Mesenchymal stem cell (in vitro differentiated cells and primary cell): ENCODE measurements around the gene CA11.

Source experiments
- DNase-seq: peaks from one replicate; pipeline ENCODE4 v3.0.0-alpha.2; 2013
- H2AFZ ChIP-seq: one replicate; pipeline ENCODE4 v1.6.1; 2013; ENCODE audit warnings: low read depth, mild to moderate bottlenecking, control low read depth, inconsistent platforms, low read length, moderate library complexity
- H2AK5ac ChIP-seq: 2 replicates; pipeline ENCODE4 v1.6.1; 2013; ENCODE audit warnings: low read length, moderate library complexity, mild to moderate bottlenecking, inconsistent platforms; ENCODE audit not compliant: severe bottlenecking
- H2BK120ac ChIP-seq: one replicate; pipeline ENCODE4 v1.6.1; 2013; ENCODE audit warnings: low read depth, mild to moderate bottlenecking, inconsistent platforms, low read length, moderate library complexity
- H2BK12ac ChIP-seq, 2 experiments: one replicate each; pipeline ENCODE4 v1.6.1; 2013; ENCODE audit warnings: inconsistent platforms in 2 of 2, low read length in 2 of 2, mild to moderate bottlenecking in 2 of 2, moderate library complexity in 2 of 2, control low read depth in 1 of 2
- H2BK15ac ChIP-seq: one replicate; pipeline ENCODE4 v1.6.1; 2013; ENCODE audit warnings: mild to moderate bottlenecking, low read depth, inconsistent platforms; ENCODE audit not compliant: poor library complexity, severe bottlenecking
- H2BK5ac ChIP-seq: 2 replicates; pipeline ENCODE4 v1.6.1; 2013; ENCODE audit warnings: low read depth, mild to moderate bottlenecking, low read length, control low read depth, inconsistent platforms; ENCODE audit not compliant: poor library complexity, severe bottlenecking
- H3K14ac ChIP-seq, 2 experiments: one replicate each; pipeline ENCODE4 v1.6.1; 2013; ENCODE audit warnings: inconsistent platforms in 2 of 2, low read length in 2 of 2, control low read depth in 1 of 2, mild to moderate bottlenecking in 1 of 2, moderate library complexity in 1 of 2
- H3K18ac ChIP-seq, 2 experiments: one replicate each; pipeline ENCODE4 v1.6.1; 2013; ENCODE audit warnings: inconsistent platforms in 2 of 2, low read length in 2 of 2, control low read depth in 1 of 2, low read depth in 1 of 2, mild to moderate bottlenecking in 1 of 2
- H3K23ac ChIP-seq, 2 experiments: one replicate each; pipeline ENCODE4 v1.6.1; 2013; ENCODE audit warnings: inconsistent platforms in 2 of 2, low read length in 2 of 2, mild to moderate bottlenecking in 2 of 2, moderate library complexity in 2 of 2, control low read depth in 1 of 2
- H3K27ac ChIP-seq: 2 replicates; pipeline ENCODE4 v1.5.1; 2013; ENCODE audit warnings: mild to moderate bottlenecking, moderate library complexity, low read length, control low read depth, inconsistent platforms; ENCODE audit not compliant: poor library complexity, severe bottlenecking
- H3K27me3 ChIP-seq, 2 experiments: 2 replicates each; pipeline versions ENCODE4 v1.6.1 to v1.7.0; 2013; ENCODE audit warnings: low read length in 2 of 2, mild to moderate bottlenecking in 2 of 2, moderate library complexity in 2 of 2, control low read depth in 1 of 2, inconsistent platforms in 1 of 2; ENCODE audit not compliant: control insufficient read depth in 1 of 2, insufficient read depth in 1 of 2
- H3K36me3 ChIP-seq, 2 experiments: 2 replicates each; pipeline versions ENCODE4 v1.6.1 to v1.7.0; 2013; ENCODE audit warnings: low read length in 2 of 2, control low read depth in 1 of 2, inconsistent platforms in 1 of 2, low read depth in 1 of 2, mild to moderate bottlenecking in 1 of 2; ENCODE audit not compliant: insufficient read depth in 2 of 2, control insufficient read depth in 1 of 2
- H3K4ac ChIP-seq, 2 experiments: one replicate each; pipeline ENCODE4 v1.6.1; 2013; ENCODE audit warnings: inconsistent platforms in 2 of 2, low read length in 2 of 2, mild to moderate bottlenecking in 2 of 2, moderate library complexity in 2 of 2, control low read depth in 1 of 2, low read depth in 1 of 2
- H3K4me1 ChIP-seq: 2 replicates; pipeline ENCODE4 v1.6.1; 2013; ENCODE audit warnings: low read depth, low read length, control low read depth; ENCODE audit not compliant: control insufficient read depth, insufficient read depth
- H3K4me2 ChIP-seq: 2 replicates; pipeline ENCODE4 v1.6.1; 2013; ENCODE audit warnings: low read length, mild to moderate bottlenecking, inconsistent platforms; ENCODE audit not compliant: poor library complexity, severe bottlenecking
- H3K4me3 ChIP-seq, 2 experiments: 2 replicates each; pipeline versions ENCODE4 v1.5.1 to v1.7.0; 2013; ENCODE audit warnings: low read length in 2 of 2, mild to moderate bottlenecking in 2 of 2, control low read depth in 1 of 2, low read depth in 1 of 2; ENCODE audit not compliant: insufficient read depth in 1 of 2
- H3K79me1 ChIP-seq: replicated peaks from 2 replicates; pipeline ENCODE4 v1.6.1; 2013; ENCODE audit warnings: mild to moderate bottlenecking, control low read depth, low read length, inconsistent platforms; ENCODE audit not compliant: poor library complexity, severe bottlenecking
- H3K9ac ChIP-seq: 2 replicates; pipeline ENCODE4 v1.7.0; 2013; ENCODE audit warnings: mild to moderate bottlenecking, low read length, moderate library complexity
- H3K9me3 ChIP-seq: 2 replicates; pipeline ENCODE4 v1.7.0; 2013; ENCODE audit warnings: mild to moderate bottlenecking, low read length; ENCODE audit not compliant: control insufficient read depth
- H4K8ac ChIP-seq: one replicate; pipeline ENCODE4 v1.6.1; 2013; ENCODE audit warnings: inconsistent platforms, mild to moderate bottlenecking, low read length, moderate library complexity
- H4K91ac ChIP-seq: one replicate; pipeline ENCODE4 v1.6.1; 2013; ENCODE audit warnings: mild to moderate bottlenecking, low read length, inconsistent platforms
- WGBS: methylation state at CpG from one replicate; pipeline ENCODE4 v1.1.7; 2013; ENCODE audit warnings: mixed read lengths; 5-methylcytosine and 5-hydroxymethylcytosine counted together

The CA11 gene

DNA sequence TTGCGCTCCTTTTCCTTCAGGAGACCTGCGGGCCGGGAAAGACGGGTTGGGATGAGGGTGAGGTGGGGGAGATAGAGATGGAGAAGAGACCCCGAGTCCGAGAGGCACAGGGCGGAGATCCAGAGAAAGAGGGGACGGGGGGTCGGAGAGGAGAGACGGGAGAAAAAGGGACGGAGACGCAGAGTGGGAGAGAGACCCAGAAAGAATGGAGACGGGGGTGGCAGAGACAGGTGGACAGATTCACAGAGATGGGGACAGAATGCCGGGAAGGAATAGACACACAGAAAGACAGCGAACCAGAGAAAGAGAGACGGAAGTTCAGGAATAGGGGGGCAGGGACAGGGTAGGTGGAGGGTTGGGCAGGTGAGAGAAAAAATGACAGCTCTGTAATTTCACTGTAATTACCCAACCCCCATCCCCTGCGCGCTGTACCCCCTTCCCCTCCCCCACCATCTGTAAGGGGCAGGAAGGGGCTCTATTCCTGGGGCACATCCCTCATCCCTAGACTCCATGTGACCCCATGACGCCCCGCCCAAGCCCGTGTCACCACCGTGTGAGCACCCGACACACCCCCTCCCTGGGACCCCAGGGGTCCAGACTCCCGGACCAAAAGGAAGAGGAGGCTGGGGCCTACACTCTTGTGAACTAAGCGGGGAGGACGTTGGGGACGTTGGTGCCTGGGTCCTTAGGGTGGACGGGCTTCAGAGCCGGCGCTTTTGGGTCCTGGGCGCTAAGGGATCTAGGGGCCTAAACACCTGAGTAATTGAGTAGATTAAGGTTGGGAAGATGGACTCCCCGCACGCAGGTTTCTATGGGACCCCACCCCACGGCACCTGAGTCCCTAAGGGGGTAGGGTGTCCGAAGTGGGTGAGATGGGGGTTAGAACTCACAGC is 9.8 kb downstream of the CA11 start:
- Histone ChIP-seq H4K8ac (peak overlapping the region; percentile 77), H3K23ac (no peak overlapping the region), H4K91ac (peak overlapping the region; percentile 45), H3K27ac (no peak overlapping the region), H2AK5ac (no peak overlapping the region), H3K36me3 (peaks cover 4 to 14% of the 10 kb centered on the region in 2 experiments), H3K9ac (peak overlapping the region; percentile 99), H2BK5ac (no peak overlapping the region), H3K4ac (peak overlapping the region; percentile 18 to 53), H3K4me3 (peak overlapping the region; percentile 68 to 81), H2BK120ac (peak overlapping the region; percentile 57), H3K18ac (peak overlapping the region; percentile 48 to 70), H3K4me1 (peaks cover 37% of the 10 kb centered on the region), H2BK15ac (peak overlapping the region; percentile 74), H3K79me1 (no peaks in the 10 kb centered on the region), H3K9me3 (no peaks in the 10 kb centered on the region), H3K4me2 (peak overlapping the region; percentile 72), H3K27me3 (peaks cover 0 to 7% of the 10 kb centered on the region in 2 experiments), H2BK12ac (peak overlapping the region; percentile 38 to 79), H2AFZ (peak overlapping the region; percentile 73), H3K14ac (peak overlapping the region; percentile 58 to 83)
- DNase-seq: no peak
- WGBS: 9% methylated on average over 32 of the region's 35 CpGs

- peaks cover 12 to 18% of the 10 kb centered on the region in 2 experiments for H3K36me3 ChIP-seq
- peaks cover 0 to 7% of the 10 kb centered on the region in 2 experiments for H3K27me3 ChIP-seq
- H3K23ac ChIP-seq: no peak overlapping the region
- H4K91ac ChIP-seq: peak overlapping the region; percentile 89
- H2AFZ ChIP-seq: peak overlapping the region; percentile 73
- H3K4ac ChIP-seq: peak overlapping the region; percentile 65 to 77
- H4K8ac ChIP-seq: peak overlapping the region; percentile 77
- no peaks in the 10 kb centered on the region for H3K79me1 ChIP-seq
- peak overlapping the region; percentile 68 for H2BK5ac ChIP-seq
- H2BK120ac ChIP-seq: peak overlapping the region; percentile 97
- H3K9me3 ChIP-seq: no peaks in the 10 kb centered on the region
- H3K4me1 ChIP-seq: peaks cover 43% of the 10 kb centered on the region
- H3K27ac ChIP-seq: peak overlapping the region; percentile 56
- H3K14ac ChIP-seq: no peak overlapping the region
- peak overlapping the region; percentile 74 for H2BK15ac ChIP-seq
- H3K4me3 ChIP-seq: peak overlapping the region; percentile 68 to 81
- H3K4me2 ChIP-seq: peak overlapping the region; percentile 72
- 2% methylated on average over 63 of the region's 67 CpGs for WGBS
- no peak for DNase-seq
- H2AK5ac ChIP-seq: peak overlapping the region; percentile 97
- peak overlapping the region; percentile 99 for H3K9ac ChIP-seq
- H2BK12ac ChIP-seq: peak overlapping the region; percentile 38 to 95
- peak overlapping the region; percentile 95 to 97 for H3K18ac ChIP-seq
These were observed 10.6 kb downstream of the CA11 start for GRCh38 chr19:48635263-48635965.

DNA sequence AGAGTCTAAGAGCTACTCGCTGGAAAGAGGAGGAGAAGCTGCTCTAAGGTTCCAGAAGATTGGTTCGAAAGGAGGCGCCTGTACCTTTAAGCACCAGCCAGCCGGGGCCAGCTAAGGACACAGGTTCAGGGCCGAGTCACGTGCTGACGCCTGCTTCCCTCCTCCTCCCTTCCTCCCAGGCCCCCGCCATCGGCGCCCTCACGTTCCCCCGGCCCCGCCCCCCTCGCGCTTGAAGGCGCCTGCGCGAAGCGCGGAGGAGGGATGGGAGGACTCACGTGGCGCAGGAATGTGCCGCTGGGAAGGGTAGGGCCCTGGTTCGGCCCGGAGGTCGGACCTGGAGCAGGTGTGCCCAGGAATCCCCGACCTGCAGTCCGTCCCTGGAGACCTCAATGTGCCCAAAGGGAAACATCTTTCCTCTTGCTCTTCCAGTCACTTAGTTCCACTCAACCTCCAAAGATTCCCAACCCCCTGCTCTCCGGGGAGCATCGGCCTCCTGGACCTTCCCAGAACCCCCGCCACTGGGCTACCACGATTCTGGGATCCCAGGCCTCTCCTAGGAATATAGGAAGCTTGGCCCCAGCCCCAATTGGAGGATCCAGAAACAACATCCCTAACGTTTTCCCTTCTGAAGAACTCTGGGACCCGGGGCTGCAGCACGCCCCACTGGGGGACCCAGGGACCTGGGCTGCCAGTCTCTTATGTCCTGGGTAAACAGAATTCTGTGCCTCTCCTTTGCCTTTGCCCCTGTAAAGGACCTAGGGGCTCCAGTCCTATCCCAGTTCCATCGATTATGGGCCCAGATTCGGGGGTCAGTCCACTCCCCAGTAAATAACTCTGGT is 11.3 kb downstream of the CA11 start:
- Histone ChIP-seq H3K23ac (no peak overlapping the region), H2AK5ac (peak overlapping the region; percentile 97), H3K36me3 (peaks cover 16 to 19% of the 10 kb centered on the region in 2 experiments), H3K18ac (peak overlapping the region; percentile 91 to 95), H3K14ac (no peak overlapping the region), H3K27ac (peak overlapping the region; percentile 56), H3K4me1 (peaks cover 51% of the 10 kb centered on the region), H2BK120ac (peak overlapping the region; percentile 97), H3K4me2 (peak overlapping the region; percentile 50), H4K8ac (peak overlapping the region; percentile 77), H3K4ac (peak overlapping the region; percentile 65 to 77), H3K9ac (peak overlapping the region; percentile 74), H3K79me1 (no peaks in the 10 kb centered on the region), H3K27me3 (peaks cover 0 to 7% of the 10 kb centered on the region in 2 experiments), H2BK5ac (peak overlapping the region; percentile 68), H2AFZ (peak overlapping the region; percentile 65), H2BK12ac (peak overlapping the region; percentile 4 to 95), H2BK15ac (peak overlapping the region; percentile 60), H3K9me3 (no peaks in the 10 kb centered on the region), H4K91ac (peak overlapping the region; percentile 89), H3K4me3 (peak overlapping the region in 1 of 2 experiments; percentile 67)
- WGBS: 10% methylated on average over 34 of the region's 37 CpGs
- DNase-seq: peak; percentile 94
